ENCODE data around the gene TGFB3.

The TGFB3 gene

GRCh38 chr14:75987201-75987970, 5.6 kb upstream of the TGFB3 start:
- no peak for DNase-seq (ENCODE audit: low read depth, low spot score)

- DNase-seq (ENCODE audit: low read depth, low spot score), result no peak
These were observed 4.6 kb upstream of the TGFB3 start for GRCh38 chr14:75986439-75986765.

- DNase-seq (ENCODE audit: low read depth, low spot score), result peak; percentile 83
These were observed 4.0 kb upstream of the TGFB3 start, which contains the start of gene IFT43 for GRCh38 chr14:75985618-75986438. Gene IFT43, plus strand, starts transcription at chr14:75985763. Its CDS starts 24 bp downstream, at chr14:75985787.

- no peak for DNase-seq (ENCODE audit: low read depth, low spot score)
These were observed 2.9 kb upstream of the TGFB3 start for GRCh38 chr14:75984674-75985073.

GRCh38 chr14:75983019-75983358, 1.2 kb upstream of the TGFB3 start:
- DNase-seq (ENCODE audit: low read depth, low spot score), result no peak

- peak; percentile 25 for DNase-seq (ENCODE audit: low read depth, low spot score)
These were observed 647 bp upstream of the TGFB3 start for GRCh38 chr14:75982266-75983018.

GRCh38 chr14:75980856-75981255, 939 bp downstream of the TGFB3 start:
- no peak for DNase-seq (ENCODE audit: low read depth, low spot score)

GRCh38 chr14:75979648-75980565, 1.9 kb downstream of the TGFB3 start:
- DNase-seq (ENCODE audit: low read depth, low spot score), result no peak

GRCh38 chr14:75979071-75979571, 2.7 kb downstream of the TGFB3 start:
- DNase-seq (ENCODE audit: low read depth, low spot score), result no peak

GRCh38 chr14:75978249-75978731, 3.5 kb downstream of the TGFB3 start:
- no peak for DNase-seq (ENCODE audit: low read depth, low spot score)

GRCh38 chr14:75977582-75977943, 4.2 kb downstream of the TGFB3 start:
- DNase-seq (ENCODE audit: low read depth, low spot score), result no peak

- no peak for DNase-seq (ENCODE audit: low read depth, low spot score)
These were observed 4.8 kb downstream of the TGFB3 start for GRCh38 chr14:75976826-75977581.

GRCh38 chr14:75972801-75973421, 8.9 kb downstream of the TGFB3 start:
- no peak for DNase-seq (ENCODE audit: low read depth, low spot score)

- DNase-seq (ENCODE audit: low read depth, low spot score), result no peak
These were observed 10.3 kb downstream of the TGFB3 start for GRCh38 chr14:75971509-75971908.

GRCh38 chr14:75970989-75971388, 10.8 kb downstream of the TGFB3 start:
- no peak for DNase-seq (ENCODE audit: low read depth, low spot score)

GRCh38 chr14:75969891-75970290, 11.9 kb downstream of the TGFB3 start:
- DNase-seq (ENCODE audit: low read depth, low spot score), result no peak

GRCh38 chr14:75969126-75969525, 12.7 kb downstream of the TGFB3 start:
- DNase-seq (ENCODE audit: low read depth, low spot score), result no peak

GRCh38 chr14:75968456-75968855, 13.3 kb downstream of the TGFB3 start:
- DNase-seq (ENCODE audit: low read depth, low spot score), result no peak

- no peak for DNase-seq (ENCODE audit: low read depth, low spot score)
These were observed 13.9 kb downstream of the TGFB3 start for GRCh38 chr14:75967866-75968265.

- no peak for DNase-seq (ENCODE audit: low read depth, low spot score)
These were observed 20.1 kb downstream of the TGFB3 start for GRCh38 chr14:75961662-75962061.

All from activated naive CD8-positive, alpha-beta T cell treated with anti-CD3 and anti-CD28 coated beads, Interleukin-2, amount 50 U/mL, for 16 hours (primary cell).